Esophagus squamous epithelium (tissue), 4 donors: ENCODE results near the gene LEF1.

Source experiments
- CTCF ChIP-seq, 6 experiments: fragments of 450-650 bp in 4 of 6; fragments of 200-600 bp in 2 of 6; sonication (generic) in 2 of 6; IDR thresholded peaks; one replicate each; pipeline ENCODE4 v1.5.1; 2016 to 2019; ENCODE audit warnings: antibody characterized with exemption in 6 of 6, mild to moderate bottlenecking in 4 of 6, moderate library complexity in 4 of 6
- POLR2A ChIP-seq, 4 donors: fragments of 450-650 bp; IDR thresholded peaks; one replicate each; pipeline ENCODE4 v1.6.1; 2017; ENCODE audit warnings: antibody characterized with exemption in 4 of 4, mild to moderate bottlenecking in 4 of 4, moderate library complexity in 3 of 4

- TF ChIP-seq CTCF (IDR thresholded peaks at IDR 0.05) (no peak), POLR2A (IDR thresholded peaks at IDR 0.05) (no peak)
Measured at GRCh38 chr4:108031427-108032083, 137.2 kb downstream of the LEF1 start.
